ENCODE data around the gene ANKS1B.

The ANKS1B gene

DNA sequence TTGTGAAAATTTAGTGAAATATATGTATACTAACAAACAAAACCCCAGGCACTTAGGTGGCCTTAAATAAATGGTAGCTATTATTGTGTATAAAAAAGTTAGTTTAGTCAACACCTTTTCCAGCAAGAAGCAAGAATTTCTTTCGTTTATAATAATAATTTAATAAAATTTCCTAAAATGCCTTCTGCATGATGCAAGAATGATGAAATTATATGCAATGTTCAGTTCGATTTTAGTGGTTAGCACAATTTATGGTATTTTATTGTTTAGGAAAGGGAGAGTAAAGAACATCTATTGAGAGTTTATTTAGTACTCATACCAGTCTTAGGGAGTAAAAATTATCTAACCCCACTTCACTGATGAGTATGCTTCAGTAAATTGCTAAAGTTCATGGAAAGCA is 1048.9 kb downstream of the ANKS1B start:
- TF ChIP-seq JUND (IDR thresholded peaks at IDR 0.05; ENCODE audit: low read depth) = no peak
- in situ Hi-C loops (cut with HindIII; ENCODE audit: low pct_unique_long_range_greater_than_20kb, low sequenced_read_pairs) = no loop called here
- DNase-seq (ENCODE audit: low read depth in 1 of 2, low spot score in 1 of 2) = no peak

DNA sequence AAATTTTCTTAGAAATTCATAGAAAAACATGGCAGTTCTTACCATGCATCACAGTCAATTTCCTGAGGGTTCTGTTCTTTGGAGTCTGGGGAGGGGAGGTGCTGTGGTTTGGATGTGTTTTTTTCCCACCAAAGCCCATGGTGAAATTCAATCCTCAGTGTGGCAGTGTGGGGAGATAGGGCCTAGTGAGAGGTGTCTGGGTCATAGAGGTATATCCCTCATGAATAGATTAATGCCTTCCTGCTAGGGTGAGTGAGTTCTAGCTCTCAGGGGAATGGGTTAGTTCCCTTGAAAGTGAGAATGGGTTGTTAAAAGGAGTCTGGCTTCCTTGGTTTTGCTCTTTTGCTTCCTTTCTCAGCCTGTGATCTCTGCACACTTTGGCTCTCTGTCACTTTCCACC is 1061.9 kb downstream of the ANKS1B start:
- TF ChIP-seq JUND (IDR thresholded peaks at IDR 0.05; ENCODE audit: low read depth) = no peak
- in situ Hi-C loops (cut with HindIII; ENCODE audit: low pct_unique_long_range_greater_than_20kb, low sequenced_read_pairs) = no loop called here

DNA sequence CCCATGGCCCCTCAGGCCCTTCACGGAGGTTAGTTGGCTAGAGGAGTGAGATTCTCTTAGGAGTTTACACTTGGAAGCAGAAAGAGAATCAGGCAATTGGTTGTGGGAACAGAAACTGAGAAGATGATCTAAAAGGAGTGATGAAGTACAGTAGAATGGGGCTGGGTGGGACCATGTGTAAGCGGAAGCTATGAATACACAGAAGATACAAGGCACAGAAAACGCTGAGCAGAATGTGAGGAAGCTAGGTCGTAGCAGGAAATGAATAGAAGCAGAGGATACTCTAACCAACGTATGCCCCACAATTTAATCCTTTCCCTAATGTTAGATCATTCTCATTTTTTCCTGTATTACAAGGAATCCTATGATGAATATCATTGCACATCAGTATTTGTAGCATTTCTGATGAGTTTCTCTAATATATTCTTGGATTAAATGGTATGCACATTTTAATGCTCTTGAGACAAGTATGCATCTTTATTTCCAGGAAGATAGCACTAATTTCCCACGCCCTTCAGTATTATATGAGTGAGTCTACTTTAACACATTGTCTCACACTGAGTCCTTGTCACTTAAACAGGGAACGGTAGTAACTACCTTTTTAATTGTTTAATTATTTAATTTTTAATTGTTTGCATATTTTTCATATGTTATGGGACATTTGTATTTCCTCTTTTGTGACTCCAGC is 1066.4 kb downstream of the ANKS1B start:
- TF ChIP-seq JUND (IDR thresholded peaks at IDR 0.05; ENCODE audit: low read depth) = no peak
- no peak for DNase-seq (ENCODE audit: low read depth in 1 of 2, low spot score in 1 of 2)
- in situ Hi-C loops (cut with HindIII; ENCODE audit: low pct_unique_long_range_greater_than_20kb, low sequenced_read_pairs) = no loop called here

More for the DNA sequence above, 1061.9 kb downstream of the ANKS1B start:
- DNase-seq (ENCODE audit: low read depth in 1 of 2, low spot score in 1 of 2) = no peak

DNA sequence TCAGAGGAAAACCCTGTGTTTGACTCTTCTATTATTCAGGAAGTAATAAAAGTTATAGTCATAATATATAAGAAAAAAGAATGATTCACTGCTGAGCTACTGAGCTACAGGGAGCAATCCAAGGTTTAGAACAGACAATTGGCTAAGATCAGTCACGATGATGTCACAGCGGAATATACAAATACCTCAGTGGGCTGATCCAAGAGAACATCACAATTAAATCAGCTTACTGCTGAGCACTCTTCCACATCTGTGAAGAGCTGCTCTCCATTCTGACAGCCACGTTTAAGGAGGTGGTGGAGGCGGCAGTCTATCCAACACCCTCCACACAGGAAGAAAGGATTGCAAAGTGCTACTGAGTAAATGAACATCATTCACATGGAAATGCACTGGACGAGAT is 1068.6 kb downstream of the ANKS1B start:
- in situ Hi-C loops (cut with HindIII; ENCODE audit: low pct_unique_long_range_greater_than_20kb, low sequenced_read_pairs) = no loop called here
- no peak for DNase-seq (ENCODE audit: low read depth in 1 of 2, low spot score in 1 of 2)
- no peak for TF ChIP-seq JUND (IDR thresholded peaks at IDR 0.05; ENCODE audit: low read depth)

DNA sequence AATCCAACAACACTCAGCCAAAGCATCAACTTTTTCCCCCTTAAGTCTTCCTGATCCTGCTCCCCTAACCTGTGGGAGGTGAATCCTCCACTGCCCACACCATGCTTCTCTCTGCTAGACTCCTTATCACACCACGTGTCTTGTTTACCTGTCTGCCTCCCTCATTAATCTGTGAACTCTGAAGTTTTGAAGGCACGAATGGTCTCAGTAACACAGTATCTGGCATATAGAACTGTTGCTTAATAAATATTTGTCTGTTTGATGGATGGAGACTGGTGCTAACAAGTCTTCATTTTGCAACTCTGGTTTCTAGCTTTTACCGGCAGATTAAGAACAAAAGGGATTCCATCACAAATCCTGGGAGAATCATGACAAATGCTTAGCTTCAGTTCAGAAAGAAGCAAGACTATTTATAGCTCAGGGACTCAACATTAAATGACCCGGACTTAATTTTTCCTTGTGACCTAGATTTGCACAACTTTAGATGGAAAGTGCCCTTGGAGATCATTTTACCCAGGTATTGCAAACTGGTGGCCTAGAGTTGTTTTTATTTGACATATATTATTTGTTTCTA is 1072.2 kb downstream of the ANKS1B start:
- in situ Hi-C loops (cut with HindIII; ENCODE audit: low pct_unique_long_range_greater_than_20kb, low sequenced_read_pairs) = no loop called here
- no peak for TF ChIP-seq JUND (IDR thresholded peaks at IDR 0.05; ENCODE audit: low read depth)
- no peak for DNase-seq (ENCODE audit: low read depth in 1 of 2, low spot score in 1 of 2)

DNA sequence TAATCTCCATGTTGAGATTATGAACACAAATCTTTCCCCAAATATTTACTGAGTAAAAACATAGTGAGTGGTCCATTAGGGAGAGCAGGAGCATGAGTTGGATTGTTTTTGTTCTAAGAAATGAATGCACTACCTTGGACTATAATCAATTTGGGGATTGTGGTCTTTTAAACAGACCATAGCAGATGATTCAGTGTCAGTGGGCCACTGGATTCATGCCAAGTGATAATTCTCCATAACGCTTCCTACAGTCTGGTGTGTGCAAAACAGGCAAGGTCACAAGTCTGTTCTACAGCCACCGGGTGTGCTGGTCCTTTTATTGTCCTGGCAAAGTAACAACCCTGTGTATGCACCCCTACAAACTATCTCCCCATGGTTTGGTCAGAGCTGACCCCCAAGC is 1073.3 kb downstream of the ANKS1B start:
- no peak for TF ChIP-seq JUND (IDR thresholded peaks at IDR 0.05; ENCODE audit: low read depth)
- in situ Hi-C loops (cut with HindIII; ENCODE audit: low pct_unique_long_range_greater_than_20kb, low sequenced_read_pairs) = no loop called here
- DNase-seq (ENCODE audit: low read depth in 1 of 2, low spot score in 1 of 2) = no peak

DNA sequence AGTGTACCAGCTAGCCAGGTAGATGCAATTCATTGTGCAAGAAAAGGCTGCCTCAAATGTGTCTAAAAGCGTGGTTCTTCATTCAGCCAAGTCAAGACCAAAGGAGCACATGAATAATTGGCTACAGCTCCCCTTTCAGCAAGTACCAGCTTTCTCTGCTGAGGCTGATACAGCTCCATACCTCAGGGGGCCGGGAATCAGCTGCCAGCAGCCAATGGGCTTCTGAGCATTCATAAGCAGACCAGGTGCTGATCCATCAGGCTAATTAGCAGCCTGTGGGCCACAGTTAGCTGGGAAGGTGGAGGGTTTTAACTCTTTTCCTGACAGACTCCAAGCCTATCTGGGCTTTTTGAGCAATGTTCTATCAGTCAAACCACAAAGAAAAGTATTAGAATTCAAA is 1075.0 kb downstream of the ANKS1B start:
- in situ Hi-C loops (cut with HindIII; ENCODE audit: low pct_unique_long_range_greater_than_20kb, low sequenced_read_pairs) = no loop called here
- no peak for TF ChIP-seq JUND (IDR thresholded peaks at IDR 0.05; ENCODE audit: low read depth)
- no peak for DNase-seq (ENCODE audit: low read depth in 1 of 2, low spot score in 1 of 2)

DNA sequence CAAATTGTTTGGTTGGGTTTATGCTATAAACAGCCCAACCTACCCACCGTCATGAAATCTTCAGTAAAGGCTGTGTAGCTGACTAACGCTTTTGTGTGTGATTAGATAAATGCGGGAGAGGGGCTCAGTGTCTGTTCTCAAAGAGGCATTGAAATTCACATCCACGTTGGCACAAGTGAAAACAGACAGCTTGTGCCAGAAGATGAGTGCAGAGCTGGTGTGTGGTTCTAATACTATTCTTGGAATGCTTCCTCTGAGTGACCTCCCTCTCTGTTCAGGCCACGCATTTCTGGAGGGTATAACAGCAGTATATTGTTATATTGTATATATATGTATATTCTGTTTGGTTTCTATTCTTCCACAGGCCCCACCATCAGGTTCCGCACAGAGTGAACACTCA is 1075.9 kb downstream of the ANKS1B start:
- in situ Hi-C loops (cut with HindIII; ENCODE audit: low pct_unique_long_range_greater_than_20kb, low sequenced_read_pairs) = no loop called here
- DNase-seq (ENCODE audit: low read depth in 1 of 2, low spot score in 1 of 2) = no peak
- no peak for TF ChIP-seq JUND (IDR thresholded peaks at IDR 0.05; ENCODE audit: low read depth)

DNA sequence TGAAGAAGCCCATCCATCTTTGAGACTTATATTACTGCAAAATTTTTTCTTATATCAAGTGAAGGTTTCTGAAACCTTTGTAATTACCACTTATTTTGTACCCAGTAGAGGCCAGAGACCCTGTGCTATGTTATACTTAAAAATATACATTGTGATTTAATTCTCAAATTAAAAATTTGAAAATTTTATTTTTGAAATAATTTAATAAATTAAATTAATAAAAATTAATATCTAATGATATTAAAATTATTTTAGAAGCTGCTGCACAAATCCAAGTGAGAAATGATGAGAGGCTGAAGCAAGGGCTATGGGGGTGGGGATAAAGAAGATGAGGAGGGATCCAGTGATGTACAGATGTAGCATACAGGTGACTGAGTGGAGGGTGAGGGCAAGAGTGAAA is 1080.9 kb downstream of the ANKS1B start:
- in situ Hi-C loops (cut with HindIII; ENCODE audit: low pct_unique_long_range_greater_than_20kb, low sequenced_read_pairs) = no loop called here
- TF ChIP-seq JUND (IDR thresholded peaks at IDR 0.05; ENCODE audit: low read depth) = no peak
- no peak for DNase-seq (ENCODE audit: low read depth in 1 of 2, low spot score in 1 of 2)

DNA sequence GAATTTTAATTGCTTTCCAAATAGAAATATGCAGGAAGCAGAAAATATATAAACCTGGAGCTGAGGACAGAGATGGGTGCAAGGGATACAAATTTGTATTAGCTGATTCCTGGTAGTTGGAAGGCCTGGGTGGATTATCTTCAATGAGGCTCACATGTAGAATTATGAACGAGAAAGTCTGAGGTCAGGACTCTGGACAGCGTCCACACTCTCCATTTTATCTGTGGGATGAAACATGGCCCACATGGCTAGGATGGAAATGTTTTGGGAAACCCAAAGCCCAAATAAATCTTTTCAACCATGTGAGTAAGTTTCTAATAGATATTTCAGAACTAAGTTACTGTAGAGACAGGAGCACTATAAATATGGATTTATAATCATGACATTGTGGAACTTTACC is 1083.5 kb downstream of the ANKS1B start:
- TF ChIP-seq JUND (IDR thresholded peaks at IDR 0.05; ENCODE audit: low read depth) = no peak
- in situ Hi-C loops (cut with HindIII; ENCODE audit: low pct_unique_long_range_greater_than_20kb, low sequenced_read_pairs) = no loop called here
- DNase-seq (ENCODE audit: low read depth in 1 of 2, low spot score in 1 of 2) = peak in 1 of 2 experiments; percentile 50

DNA sequence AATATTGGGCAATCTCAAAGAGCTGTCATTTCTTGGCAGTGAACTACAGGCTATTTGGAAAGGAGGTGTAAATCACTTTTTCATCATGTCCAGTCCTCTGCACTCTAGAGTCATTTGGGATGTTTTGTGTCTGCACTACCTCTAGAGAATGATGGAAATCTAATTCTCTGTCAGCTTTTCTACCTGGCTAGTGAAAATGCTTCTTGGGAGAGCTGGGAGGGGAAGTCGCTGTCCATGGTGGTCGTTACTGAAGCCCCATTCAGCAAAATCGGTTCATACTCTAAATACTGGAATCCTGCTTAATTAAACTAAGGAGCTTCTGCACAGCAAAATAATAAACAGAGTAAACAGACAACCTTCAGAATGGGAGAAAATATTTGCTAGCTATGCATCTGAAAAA is 1087.8 kb downstream of the ANKS1B start:
- in situ Hi-C loops (cut with HindIII; ENCODE audit: low pct_unique_long_range_greater_than_20kb, low sequenced_read_pairs) = no loop called here
- peak; percentile 44 to 73 for DNase-seq (ENCODE audit: low read depth in 1 of 2, low spot score in 1 of 2)
- TF ChIP-seq JUND (IDR thresholded peaks at IDR 0.05; ENCODE audit: low read depth) = no peak

DNA sequence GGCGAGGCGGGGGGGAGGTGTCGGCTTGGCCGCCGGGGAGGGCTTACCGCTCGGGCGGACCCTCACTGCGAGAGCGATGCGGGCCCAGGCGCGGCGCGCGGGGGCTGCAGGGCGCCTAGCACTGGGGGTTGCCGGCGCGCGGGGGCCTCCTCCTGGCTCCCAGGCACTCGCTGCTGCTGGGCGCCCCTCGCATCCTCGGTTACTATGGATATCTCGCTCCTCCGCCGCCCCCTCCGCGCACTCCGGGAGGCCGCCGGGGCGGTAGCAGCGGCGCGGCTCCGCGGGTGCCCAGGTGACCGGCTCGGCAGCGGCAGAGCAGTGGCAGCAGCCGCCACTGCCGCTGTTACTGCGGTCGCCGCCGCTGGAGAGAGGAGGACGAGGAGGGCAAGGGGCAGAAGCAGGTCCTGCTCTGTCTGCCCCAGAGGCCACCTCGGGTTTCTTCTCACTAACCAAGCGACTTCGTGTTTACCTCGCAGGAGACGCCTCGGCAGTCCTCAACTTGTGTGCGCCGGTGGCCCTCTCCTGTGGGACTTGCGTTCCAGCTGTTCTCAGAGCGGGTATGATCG is 1089.6 kb downstream of the ANKS1B start:
- in situ Hi-C loops (cut with HindIII; ENCODE audit: low pct_unique_long_range_greater_than_20kb, low sequenced_read_pairs) = no loop called here
- no peak for TF ChIP-seq JUND (IDR thresholded peaks at IDR 0.05; ENCODE audit: low read depth)
- DNase-seq (ENCODE audit: low read depth in 1 of 2, low spot score in 1 of 2) = no peak

DNA sequence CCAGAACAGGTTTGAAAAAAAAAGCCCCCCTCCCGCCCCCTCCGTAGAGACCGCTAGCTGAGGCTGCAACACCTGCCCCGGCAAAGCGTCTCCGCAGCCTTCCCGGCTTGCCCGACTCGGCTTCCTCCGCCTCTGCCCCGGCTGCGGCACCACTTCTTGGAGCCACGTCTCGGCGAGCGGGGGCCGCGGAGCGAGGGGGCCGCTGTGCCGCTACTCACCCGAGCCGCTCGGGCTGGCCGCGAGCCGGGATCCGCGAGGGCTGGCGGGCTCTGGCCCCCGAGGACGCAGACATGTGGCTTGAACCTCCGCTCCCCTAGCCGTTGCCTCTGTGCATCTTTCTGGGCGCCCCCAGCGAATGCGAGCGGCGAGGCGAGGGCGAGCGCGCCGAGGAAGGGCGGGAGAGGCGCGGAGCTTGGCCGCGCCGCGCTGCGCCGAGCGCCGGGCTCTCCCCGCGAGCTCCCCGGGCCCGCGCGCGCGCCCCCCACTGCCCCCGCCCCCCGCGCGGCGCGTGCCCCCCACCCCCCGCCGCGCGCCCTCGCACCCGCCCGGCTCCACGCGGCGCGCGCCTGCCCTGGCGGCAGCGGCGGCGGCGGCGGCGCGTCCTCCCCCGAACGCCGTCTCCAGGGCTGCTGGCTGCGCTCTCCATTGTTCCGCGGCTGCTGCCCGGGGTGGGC is 1090.2 kb downstream of the ANKS1B start:
- in situ Hi-C loops (cut with HindIII; ENCODE audit: low pct_unique_long_range_greater_than_20kb, low sequenced_read_pairs) = no loop called here
- no peak for TF ChIP-seq JUND (IDR thresholded peaks at IDR 0.05; ENCODE audit: low read depth)
- DNase-seq (ENCODE audit: low read depth in 1 of 2, low spot score in 1 of 2) = no peak
